Activated T-helper 1 cell treated with anti-CD3 and anti-CD28 coated beads, Interleukin-12 subunit alpha, Interleukin-12 subunit beta, Interleukin-2, Interleukin-4 antibody, amounts not matched to agents 30 ng/mL and 10 ng/mL and 1 ng/mL, durations not matched to agents 14 hours and 24 hours and 36 hours (primary cell): Measurements from ENCODE around the gene KSR2. TPM values are rescaled to one million over a fixed set of nuclear protein-coding genes. Genes with fewer than 3 reads are reported as not detected.

ENCODE experiments used
- DNase-seq: peaks from one replicate; pipeline ENCODE4 v3.0.0; 2021; ENCODE audit warnings: low spot score
- H3K27ac Mint-ChIP-seq: one replicate; pipeline ENCODE4 v1.8.0; 2021; ENCODE audit warnings: mild to moderate bottlenecking, mixed read lengths
- H3K27me3 Mint-ChIP-seq: one replicate; pipeline ENCODE4 v1.8.0; 2022; ENCODE audit warnings: mild to moderate bottlenecking, moderate library complexity, mixed read lengths; ENCODE audit not compliant: insufficient read depth
- H3K36me3 Mint-ChIP-seq: one replicate; pipeline ENCODE4 v1.8.0; 2021; ENCODE audit warnings: low read depth, mixed read lengths
- H3K4me1 Mint-ChIP-seq: one replicate; pipeline ENCODE4 v1.8.0; 2021; ENCODE audit warnings: low read depth, mixed read lengths
- H3K4me3 Mint-ChIP-seq: one replicate; pipeline ENCODE4 v1.8.0; 2021; ENCODE audit warnings: mild to moderate bottlenecking, moderate library complexity, mixed read lengths
- H3K9me3 Mint-ChIP-seq: one replicate; pipeline ENCODE4 v1.8.0; 2021; ENCODE audit warnings: mixed read lengths
- intact Hi-C: fragments of 100-400 bp; cut with micrococcal nuclease; formaldehyde crosslinking; loops from one replicate; pipeline ENCODE4 v1.15.1; 2024
- total RNA-seq: library from RNA; stranded (reverse); gene quantifications from 2 replicates; pipeline ENCODE4 v1.2.3, GENCODE V29; 2022

Gene KSR2
- total RNA-seq, 1 donor from 2014 or later, result 0.08 TPM

DNA sequence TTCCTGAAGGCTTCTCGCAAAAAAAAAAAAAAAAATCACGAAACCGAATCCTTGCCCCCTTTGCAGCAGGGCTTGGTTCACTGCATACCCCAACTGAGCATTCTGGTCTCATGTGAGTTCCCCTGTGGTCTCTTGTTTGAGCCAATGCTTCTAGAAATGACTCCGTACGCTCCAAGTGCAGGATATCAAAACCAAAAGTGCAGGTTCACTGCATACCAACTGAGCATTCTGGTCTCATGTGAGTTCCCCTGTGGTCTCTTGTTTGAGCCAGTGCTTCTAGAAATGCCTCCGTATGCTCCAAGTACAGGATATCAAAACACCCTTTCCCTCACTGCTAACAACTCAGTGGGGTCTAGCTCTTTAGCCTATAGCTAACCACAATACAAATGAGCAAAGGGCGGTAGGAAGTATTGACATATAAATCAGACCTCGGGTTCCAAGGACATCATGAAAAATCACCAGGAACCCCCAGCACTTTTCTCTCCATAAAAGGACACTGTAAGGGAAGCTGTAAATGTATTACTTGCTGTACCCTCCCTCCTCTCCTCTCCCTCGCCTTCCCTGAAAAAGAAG lies 401.1 kb downstream of the KSR2 start:
- no peak for DNase-seq
- Mint-ChIP-seq H3K27me3 (no peaks in the 10 kb centered on the region), H3K4me1 (no peaks in the 10 kb centered on the region), H3K27ac (no peak overlapping the region), H3K36me3 (no peaks in the 10 kb centered on the region), H3K4me3 (no peak overlapping the region), H3K9me3 (no peaks in the 10 kb centered on the region)
- intact Hi-C loops, result no loop called here

DNA sequence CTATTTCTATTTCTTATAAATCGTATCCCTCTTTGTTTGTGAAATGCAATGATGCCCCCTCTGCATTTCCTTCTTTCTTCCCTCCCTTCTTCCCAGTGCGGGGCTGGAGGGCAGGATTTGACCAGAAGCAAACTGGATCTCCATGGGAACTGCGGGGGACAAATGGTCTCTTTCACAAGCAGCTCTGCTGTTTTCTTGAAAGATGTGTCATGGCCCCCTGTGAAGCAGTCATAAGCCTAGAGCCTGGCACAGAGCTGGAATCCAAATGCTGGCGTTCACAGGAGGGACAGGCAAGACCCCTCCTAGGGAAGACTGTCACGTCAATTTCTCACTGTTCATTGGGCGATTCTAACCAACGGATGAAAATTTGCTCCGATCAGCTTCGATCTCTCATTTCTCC lies 403.9 kb downstream of the KSR2 start:
- DNase-seq, result no peak

DNA sequence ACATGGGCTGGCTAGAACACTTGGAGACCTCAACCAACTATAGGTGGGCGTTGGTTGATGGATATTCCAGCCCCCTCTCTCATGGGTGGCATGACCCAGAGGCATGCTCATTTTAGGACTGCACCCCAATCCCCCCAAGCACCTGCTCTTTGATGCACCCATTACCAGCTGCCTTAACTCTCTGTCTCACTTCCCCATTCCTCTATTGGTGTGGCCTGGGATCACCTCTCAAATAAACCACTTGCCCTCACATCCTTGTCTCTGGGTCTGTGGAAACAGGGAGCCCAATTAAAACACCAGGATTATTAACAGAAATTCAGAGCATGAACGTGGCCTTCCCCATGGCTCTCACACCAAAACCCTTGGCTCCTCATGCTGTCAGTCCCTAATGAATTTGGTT lies 405.1 kb downstream of the KSR2 start:
- DNase-seq, result no peak
- H3K27me3 Mint-ChIP-seq, result no peaks in the 10 kb centered on the region
- H3K4me3 Mint-ChIP-seq, result no peak overlapping the region
- no peak overlapping the region for H3K27ac Mint-ChIP-seq
- intact Hi-C loops, result no loop called here
- H3K9me3 Mint-ChIP-seq, result no peaks in the 10 kb centered on the region
- H3K36me3 Mint-ChIP-seq, result no peaks in the 10 kb centered on the region
- H3K4me1 Mint-ChIP-seq, result no peaks in the 10 kb centered on the region

More for the DNA sequence above, 403.9 kb downstream of the KSR2 start:
- H3K27ac Mint-ChIP-seq, result no peak overlapping the region
- no peaks in the 10 kb centered on the region for H3K27me3 Mint-ChIP-seq
- no peaks in the 10 kb centered on the region for H3K36me3 Mint-ChIP-seq
- no peaks in the 10 kb centered on the region for H3K9me3 Mint-ChIP-seq
- intact Hi-C loops, result no loop called here
- H3K4me1 Mint-ChIP-seq, result no peaks in the 10 kb centered on the region
- no peak overlapping the region for H3K4me3 Mint-ChIP-seq

DNA sequence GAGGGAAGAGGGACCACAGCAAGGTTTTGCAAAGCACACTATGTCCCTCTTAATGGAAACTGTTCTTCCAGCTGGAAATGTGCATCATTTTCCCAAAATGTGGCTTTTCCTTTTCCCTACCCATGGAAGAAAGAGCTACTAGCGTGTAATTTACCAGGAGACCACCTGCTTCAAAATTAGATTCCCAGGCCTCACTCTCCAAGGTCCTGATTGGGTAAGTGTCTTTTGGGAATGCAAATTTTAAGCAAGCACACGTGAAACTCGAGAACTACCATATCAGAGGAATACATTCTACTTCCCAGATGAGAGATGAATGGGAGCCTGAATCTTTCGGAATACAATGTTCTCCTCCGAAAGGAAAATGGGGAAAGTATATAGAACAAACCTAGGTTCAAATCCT lies 405.8 kb downstream of the KSR2 start:
- intact Hi-C loops, result no loop called here
- Mint-ChIP-seq H3K4me1 (no peaks in the 10 kb centered on the region), H3K27me3 (no peaks in the 10 kb centered on the region), H3K27ac (no peak overlapping the region), H3K36me3 (no peaks in the 10 kb centered on the region), H3K4me3 (no peak overlapping the region), H3K9me3 (no peaks in the 10 kb centered on the region)
- no peak for DNase-seq

DNA sequence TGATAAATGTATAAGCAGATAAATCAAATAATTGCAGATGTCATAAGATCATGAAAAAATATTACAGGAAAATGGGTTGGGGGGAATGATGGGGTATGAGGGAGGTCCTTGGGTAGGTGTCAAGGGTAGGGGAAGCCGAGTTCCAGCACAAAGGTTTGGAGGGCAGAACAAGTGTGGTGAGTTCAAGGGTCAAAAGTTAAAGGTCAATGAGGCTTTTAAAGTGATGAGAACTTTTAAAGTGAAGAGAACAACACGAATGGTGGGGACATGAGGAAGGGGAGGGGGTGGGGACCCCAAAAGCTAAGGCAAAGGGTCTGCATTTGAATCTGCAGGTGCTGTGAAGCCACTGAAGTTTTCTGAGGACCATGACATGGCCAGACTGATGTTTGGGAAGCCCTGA lies 406.8 kb downstream of the KSR2 start:
- Mint-ChIP-seq H3K4me1 (no peaks in the 10 kb centered on the region), H3K27ac (no peak overlapping the region), H3K9me3 (no peaks in the 10 kb centered on the region), H3K36me3 (no peaks in the 10 kb centered on the region), H3K27me3 (no peaks in the 10 kb centered on the region), H3K4me3 (no peak overlapping the region)
- intact Hi-C loops, result no loop called here
- no peak for DNase-seq

DNA sequence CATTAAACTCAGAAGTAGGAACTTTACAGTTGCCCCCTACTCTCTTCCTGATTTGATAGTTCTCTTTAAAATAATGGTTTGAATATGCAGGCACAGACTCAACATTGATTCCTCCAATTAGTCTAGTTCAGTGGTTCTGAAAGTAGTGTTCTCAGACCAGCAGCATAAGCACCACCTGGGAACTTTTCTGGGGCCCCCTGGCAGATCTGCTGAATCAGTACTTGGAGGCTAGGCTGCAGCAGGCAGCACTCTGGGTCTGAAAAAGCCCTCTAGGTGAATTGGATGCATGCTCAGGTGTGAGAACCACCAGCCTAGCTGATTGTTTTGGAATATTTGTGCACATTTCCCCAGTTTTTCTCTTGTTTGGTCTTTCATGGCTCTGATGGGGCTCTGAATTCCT lies 408.8 kb downstream of the KSR2 start:
- intact Hi-C loops, result no loop called here
- Mint-ChIP-seq H3K4me3 (no peak overlapping the region), H3K27me3 (no peaks in the 10 kb centered on the region), H3K36me3 (no peaks in the 10 kb centered on the region), H3K9me3 (no peaks in the 10 kb centered on the region), H3K27ac (no peak overlapping the region), H3K4me1 (no peaks in the 10 kb centered on the region)
- DNase-seq, result no peak

DNA sequence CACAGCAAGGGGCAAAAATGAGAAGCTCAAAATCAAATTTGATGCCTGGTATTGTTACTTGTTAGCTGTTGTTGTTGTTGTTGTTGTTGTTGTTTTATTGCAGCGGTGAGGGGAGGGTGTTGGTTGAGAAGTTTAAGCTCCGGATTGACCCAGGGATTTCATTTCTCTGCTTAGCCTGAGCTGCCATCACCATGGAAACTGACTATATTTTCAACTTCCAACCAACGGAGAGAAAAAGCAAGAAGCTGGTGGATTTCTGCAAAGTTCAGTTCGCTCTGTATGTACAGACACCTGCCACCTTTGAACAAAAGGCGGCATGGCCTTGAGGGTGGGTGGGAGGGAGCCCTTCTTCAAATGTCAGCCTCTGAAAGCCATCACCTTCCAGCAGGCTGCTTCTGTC lies 412.9 kb downstream of the KSR2 start:
- no peak for DNase-seq
- H3K4me3 Mint-ChIP-seq, result no peak overlapping the region
- no peaks in the 10 kb centered on the region for H3K36me3 Mint-ChIP-seq
- H3K27me3 Mint-ChIP-seq, result no peaks in the 10 kb centered on the region
- H3K27ac Mint-ChIP-seq, result no peak overlapping the region
- H3K9me3 Mint-ChIP-seq, result peaks cover 10% of the 10 kb centered on the region
- intact Hi-C loops, result no loop called here
- H3K4me1 Mint-ChIP-seq, result no peaks in the 10 kb centered on the region

DNA sequence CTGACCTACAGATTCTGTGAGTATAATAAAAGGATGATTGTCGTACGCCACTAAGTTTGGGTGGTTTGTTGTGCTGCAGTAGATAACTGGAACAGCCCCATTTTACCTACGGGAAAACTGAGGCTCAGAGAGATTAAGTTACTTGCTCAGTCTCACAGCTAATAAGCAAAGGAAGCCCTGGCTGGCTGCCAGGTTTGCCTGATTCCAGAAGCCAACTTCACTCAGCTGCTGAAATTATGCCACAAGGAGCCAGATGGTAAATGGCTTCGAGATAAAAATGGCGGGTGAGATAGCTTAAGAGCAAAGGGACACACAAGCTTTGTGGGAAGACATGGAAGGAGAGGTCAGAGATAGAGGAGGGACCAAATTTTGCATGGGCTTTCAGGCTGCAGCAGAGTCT lies 415.8 kb downstream of the KSR2 start:
- intact Hi-C loops, result no loop called here
- H3K27ac Mint-ChIP-seq, result no peak overlapping the region
- H3K4me1 Mint-ChIP-seq, result no peaks in the 10 kb centered on the region
- DNase-seq, result no peak
- H3K4me3 Mint-ChIP-seq, result no peak overlapping the region
- peaks cover 10% of the 10 kb centered on the region for H3K9me3 Mint-ChIP-seq
- H3K36me3 Mint-ChIP-seq, result no peaks in the 10 kb centered on the region
- no peaks in the 10 kb centered on the region for H3K27me3 Mint-ChIP-seq

DNA sequence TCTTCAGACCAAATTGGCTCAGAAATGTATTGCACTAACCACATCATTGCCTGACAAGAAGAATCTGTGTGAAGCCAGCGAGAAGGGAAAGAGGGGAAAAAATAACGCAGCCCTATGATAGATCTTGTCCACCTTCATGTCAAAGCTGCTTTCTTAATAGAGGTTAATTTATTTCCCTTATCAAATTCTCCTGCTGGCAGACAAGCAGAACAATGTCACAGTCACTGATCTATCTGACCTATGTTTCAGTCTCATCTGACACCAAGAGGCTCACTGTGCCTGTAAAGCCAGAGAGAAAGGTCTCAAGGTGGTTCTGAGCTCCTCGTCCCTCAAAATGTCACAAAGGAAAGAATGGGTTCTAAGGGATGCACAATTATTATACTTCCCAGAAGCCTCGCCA lies 417.1 kb downstream of the KSR2 start:
- H3K27ac Mint-ChIP-seq, result no peak overlapping the region
- H3K4me1 Mint-ChIP-seq, result no peaks in the 10 kb centered on the region
- no peaks in the 10 kb centered on the region for H3K36me3 Mint-ChIP-seq
- H3K9me3 Mint-ChIP-seq, result peaks cover 10% of the 10 kb centered on the region
- no peak overlapping the region for H3K4me3 Mint-ChIP-seq
- intact Hi-C loops, result no loop called here
- DNase-seq, result no peak
- no peaks in the 10 kb centered on the region for H3K27me3 Mint-ChIP-seq

DNA sequence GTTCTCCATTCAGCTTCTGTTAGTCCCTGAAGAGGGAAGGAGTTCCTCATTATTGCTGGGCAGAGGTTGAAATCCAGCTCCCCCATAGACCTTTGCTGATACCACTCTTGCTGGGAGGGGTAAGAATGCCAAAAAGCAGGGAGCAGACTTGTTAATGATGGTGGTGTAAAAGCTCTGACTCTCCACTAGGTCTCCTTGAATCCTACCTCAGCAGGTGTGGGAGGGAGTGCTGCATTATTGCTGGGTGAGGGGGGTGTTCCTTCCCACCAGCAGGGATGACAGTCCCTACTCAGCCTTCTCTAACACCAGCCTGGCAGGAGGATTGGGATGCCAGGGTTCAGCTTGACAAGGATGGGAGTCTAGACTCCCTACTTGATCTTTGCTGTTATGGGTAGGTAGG lies 421.6 kb downstream of the KSR2 start:
- H3K4me3 Mint-ChIP-seq, result no peak overlapping the region
- DNase-seq, result no peak
- no peaks in the 10 kb centered on the region for H3K4me1 Mint-ChIP-seq
- no peaks in the 10 kb centered on the region for H3K36me3 Mint-ChIP-seq
- no peak overlapping the region for H3K27ac Mint-ChIP-seq
- intact Hi-C loops, result no loop called here
- peaks cover 7% of the 10 kb centered on the region for H3K9me3 Mint-ChIP-seq
- no peaks in the 10 kb centered on the region for H3K27me3 Mint-ChIP-seq

DNA sequence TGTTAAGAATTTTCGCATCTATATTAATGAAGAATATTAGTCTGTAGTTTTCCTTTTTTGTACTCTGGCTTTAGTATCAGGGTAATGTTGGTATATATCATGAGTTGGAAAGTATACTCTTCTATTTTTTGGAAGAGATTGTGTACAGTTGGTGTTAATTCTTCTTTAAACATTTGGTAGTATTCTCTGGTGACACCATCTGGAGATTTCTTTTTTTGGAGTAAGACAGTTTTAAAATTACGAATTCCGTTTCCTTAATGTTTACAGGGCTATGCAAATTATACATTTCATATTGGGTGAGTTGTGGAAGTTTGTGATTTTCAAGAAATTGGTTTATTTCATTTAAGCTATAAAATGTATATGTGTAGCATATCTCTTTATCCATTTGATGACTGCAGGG lies 423.6 kb downstream of the KSR2 start:
- Mint-ChIP-seq H3K9me3 (peaks cover 7% of the 10 kb centered on the region), H3K27me3 (no peaks in the 10 kb centered on the region), H3K27ac (no peak overlapping the region), H3K4me3 (no peak overlapping the region), H3K36me3 (no peaks in the 10 kb centered on the region), H3K4me1 (no peaks in the 10 kb centered on the region)
- no peak for DNase-seq
- intact Hi-C loops, result no loop called here

DNA sequence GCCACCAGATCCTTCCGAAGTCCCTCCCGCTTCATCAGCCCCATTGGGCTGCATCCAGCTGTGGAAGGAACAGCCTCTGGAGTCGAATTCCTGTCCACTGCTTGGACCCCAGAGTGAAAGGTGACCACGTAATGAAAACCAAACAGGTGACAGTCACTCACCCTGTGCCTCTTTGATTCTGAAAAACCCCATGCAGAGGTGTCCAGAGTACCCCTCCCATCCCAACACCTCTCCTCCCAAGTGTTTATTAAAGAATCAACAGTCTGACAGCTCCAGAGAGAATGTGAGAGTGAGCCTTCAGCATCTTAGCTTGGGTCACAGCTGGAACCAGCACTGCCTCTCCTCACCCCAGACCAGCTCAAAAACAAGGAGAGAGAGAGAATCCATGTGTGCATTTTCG lies 428.8 kb downstream of the KSR2 start:
- H3K4me3 Mint-ChIP-seq, result no peak overlapping the region
- no peaks in the 10 kb centered on the region for H3K4me1 Mint-ChIP-seq
- intact Hi-C loops, result no loop called here
- no peak for DNase-seq
- H3K27ac Mint-ChIP-seq, result no peak overlapping the region
- no peaks in the 10 kb centered on the region for H3K9me3 Mint-ChIP-seq
- H3K27me3 Mint-ChIP-seq, result no peaks in the 10 kb centered on the region
- no peaks in the 10 kb centered on the region for H3K36me3 Mint-ChIP-seq

DNA sequence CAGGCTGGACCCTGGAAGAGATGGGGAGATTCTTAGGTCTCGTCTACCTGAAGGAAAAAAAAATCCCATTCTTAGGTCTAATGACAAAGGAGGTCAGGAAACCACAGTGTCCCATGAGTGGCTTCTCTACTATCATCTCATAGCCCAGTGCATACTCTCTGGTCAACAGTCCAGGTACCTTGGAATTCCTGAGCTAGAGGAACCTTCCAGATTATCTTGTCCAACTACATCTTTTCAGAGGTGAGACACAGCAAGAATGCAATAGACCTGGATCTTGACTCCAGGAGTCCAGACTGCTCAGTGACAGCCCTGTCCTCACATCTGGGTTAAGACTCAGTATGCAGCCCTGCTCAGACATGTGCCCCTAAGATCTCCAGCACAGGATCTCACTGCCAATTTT lies 429.9 kb downstream of the KSR2 start:
- H3K36me3 Mint-ChIP-seq, result no peaks in the 10 kb centered on the region
- DNase-seq, result no peak
- H3K4me3 Mint-ChIP-seq, result no peak overlapping the region
- no peaks in the 10 kb centered on the region for H3K27me3 Mint-ChIP-seq
- intact Hi-C loops, result no loop called here
- no peaks in the 10 kb centered on the region for H3K9me3 Mint-ChIP-seq
- H3K27ac Mint-ChIP-seq, result no peak overlapping the region
- H3K4me1 Mint-ChIP-seq, result no peaks in the 10 kb centered on the region

DNA sequence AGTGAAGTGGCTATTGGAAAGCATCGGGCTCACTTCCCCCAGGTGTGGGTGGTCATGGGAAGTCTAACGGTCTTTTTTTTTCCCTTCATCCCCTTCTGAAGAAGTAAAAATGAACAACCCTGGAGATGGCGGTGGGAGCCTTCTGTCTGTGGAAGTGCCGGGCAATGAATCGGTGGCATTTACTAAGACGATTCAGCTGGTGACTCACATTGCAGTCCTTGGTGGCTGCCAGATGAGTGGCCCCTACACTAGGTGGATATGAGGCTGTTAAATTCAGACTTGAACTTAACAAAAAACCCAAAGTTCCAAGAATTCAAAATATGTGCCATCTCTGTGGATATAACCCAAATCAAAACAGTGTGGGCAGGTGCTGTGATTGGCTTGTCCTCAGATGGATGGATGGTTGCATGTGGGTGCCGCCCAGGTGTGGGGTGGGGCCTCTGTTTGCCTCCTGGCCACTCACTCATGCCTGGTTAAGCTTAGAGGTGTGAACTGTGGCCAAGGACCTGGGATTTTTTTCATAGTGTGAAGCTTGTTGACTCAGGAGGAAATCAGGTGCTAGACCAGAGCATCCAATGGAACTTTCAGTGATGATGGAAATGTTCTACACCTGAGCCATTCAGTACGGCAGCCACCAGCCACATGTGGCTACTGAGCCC lies 430.6 kb downstream of the KSR2 start:
- no peak for DNase-seq
- H3K27ac Mint-ChIP-seq, result no peak overlapping the region
- H3K27me3 Mint-ChIP-seq, result no peaks in the 10 kb centered on the region
- intact Hi-C loops, result no loop called here
- H3K4me3 Mint-ChIP-seq, result no peak overlapping the region
- no peaks in the 10 kb centered on the region for H3K36me3 Mint-ChIP-seq
- no peaks in the 10 kb centered on the region for H3K9me3 Mint-ChIP-seq
- no peaks in the 10 kb centered on the region for H3K4me1 Mint-ChIP-seq
